Measurements from ENCODE around the gene GNAI1. TPM values are rescaled to one million over a fixed set of nuclear protein-coding genes. Genes with fewer than 3 reads are reported as not detected.
A peak's percentile ranks its signal among the peaks of the same experiment; 100 is the strongest.

GNAI1 gene
- total RNA-seq, 1 experiment from 2014 or later, result 39.4 TPM

GRCh38 chr7:80225361-80225760 is 90.7 kb downstream of the GNAI1 start:
- no peak overlapping the region for H3K4me3 ChIP-seq
- no peaks in the 10 kb centered on the region for H3K36me3 ChIP-seq
- H3K27me3 ChIP-seq, result no peaks in the 10 kb centered on the region
- H3K4me1 ChIP-seq, result no peaks in the 10 kb centered on the region; the same call in 1 of the 2 replicates
- H3K27ac ChIP-seq, result no peak overlapping the region
- H3K9me3 ChIP-seq (replicated peaks), result no peaks in the 10 kb centered on the region
- no peak for DNase-seq

GRCh38 chr7:80226629-80227028 is 92.0 kb downstream of the GNAI1 start:
- H3K27me3 ChIP-seq, result no peaks in the 10 kb centered on the region
- no peaks in the 10 kb centered on the region for H3K9me3 ChIP-seq (replicated peaks)
- DNase-seq, result no peak
- no peaks in the 10 kb centered on the region for H3K36me3 ChIP-seq
- H3K4me3 ChIP-seq, result no peak overlapping the region
- H3K4me1 ChIP-seq, result no peaks in the 10 kb centered on the region; the same call in 1 of the 2 replicates
- no peak overlapping the region for H3K27ac ChIP-seq

GRCh38 chr7:80230327-80230726 is 95.7 kb downstream of the GNAI1 start:
- Histone ChIP-seq H3K27ac (no peak overlapping the region), H3K4me3 (no peak overlapping the region), H3K36me3 (no peaks in the 10 kb centered on the region), H3K27me3 (no peaks in the 10 kb centered on the region), H3K4me1 (no peaks in the 10 kb centered on the region), H3K9me3 (replicated peaks) (no peaks in the 10 kb centered on the region)
- DNase-seq, result no peak

GRCh38 chr7:80231707-80232106 is 97.1 kb downstream of the GNAI1 start:
- Histone ChIP-seq H3K4me3 (no peak overlapping the region), H3K27me3 (no peaks in the 10 kb centered on the region), H3K36me3 (no peaks in the 10 kb centered on the region), H3K9me3 (replicated peaks) (no peaks in the 10 kb centered on the region), H3K27ac (no peak overlapping the region), H3K4me1 (no peaks in the 10 kb centered on the region)
- DNase-seq, result no peak

- Histone ChIP-seq H3K36me3 (no peaks in the 10 kb centered on the region), H3K4me3 (no peak overlapping the region), H3K9me3 (replicated peaks) (no peaks in the 10 kb centered on the region), H3K4me1 (no peaks in the 10 kb centered on the region), H3K27me3 (no peaks in the 10 kb centered on the region), H3K27ac (no peak overlapping the region)
- DNase-seq, result no peak
Measured at GRCh38 chr7:80232979-80233724, 98.5 kb downstream of the GNAI1 start.

GRCh38 chr7:80235334-80235733 is 100.7 kb downstream of the GNAI1 start:
- Histone ChIP-seq H3K4me1 (no peaks in the 10 kb centered on the region), H3K9me3 (replicated peaks) (no peaks in the 10 kb centered on the region), H3K27me3 (no peaks in the 10 kb centered on the region), H3K27ac (no peak overlapping the region), H3K4me3 (no peak overlapping the region), H3K36me3 (no peaks in the 10 kb centered on the region)
- DNase-seq, result no peak

GRCh38 chr7:80236681-80237080 is 102.0 kb downstream of the GNAI1 start:
- DNase-seq, result no peak

GRCh38 chr7:80240265-80241025 is 105.8 kb downstream of the GNAI1 start:
- Histone ChIP-seq H3K27me3 (no peaks in the 10 kb centered on the region), H3K9me3 (replicated peaks) (no peaks in the 10 kb centered on the region), H3K4me1 (no peaks in the 10 kb centered on the region), H3K4me3 (no peak overlapping the region), H3K27ac (no peak overlapping the region), H3K36me3 (no peaks in the 10 kb centered on the region)
- DNase-seq, result no peak

More at GRCh38 chr7:80236681-80237080, 102.0 kb downstream of the GNAI1 start:
- H3K4me1 ChIP-seq, result no peaks in the 10 kb centered on the region
- H3K9me3 ChIP-seq (replicated peaks), result no peaks in the 10 kb centered on the region
- no peaks in the 10 kb centered on the region for H3K27me3 ChIP-seq
- H3K4me3 ChIP-seq, result no peak overlapping the region
- H3K36me3 ChIP-seq, result no peaks in the 10 kb centered on the region
- no peak overlapping the region for H3K27ac ChIP-seq

- no peak for DNase-seq
- H3K4me1 ChIP-seq, result no peaks in the 10 kb centered on the region
- H3K36me3 ChIP-seq, result no peaks in the 10 kb centered on the region
Measured at GRCh38 chr7:80241671-80242070, 107.0 kb downstream of the GNAI1 start.

GRCh38 chr7:80243425-80243824 is 108.8 kb downstream of the GNAI1 start:
- Histone ChIP-seq H3K27me3 (no peaks in the 10 kb centered on the region), H3K4me1 (no peaks in the 10 kb centered on the region), H3K4me3 (no peak overlapping the region), H3K27ac (no peak overlapping the region), H3K9me3 (replicated peaks) (no peaks in the 10 kb centered on the region), H3K36me3 (no peaks in the 10 kb centered on the region)
- no peak for DNase-seq

More at GRCh38 chr7:80241671-80242070, 107.0 kb downstream of the GNAI1 start:
- Histone ChIP-seq H3K27ac (no peak overlapping the region), H3K4me3 (no peak overlapping the region), H3K9me3 (replicated peaks) (no peaks in the 10 kb centered on the region), H3K27me3 (no peaks in the 10 kb centered on the region)

- H3K9me3 ChIP-seq (replicated peaks), result no peaks in the 10 kb centered on the region
- no peaks in the 10 kb centered on the region for H3K27me3 ChIP-seq
- no peak overlapping the region for H3K27ac ChIP-seq
- DNase-seq, result peak in 1 of 2 experiments; percentile 4
- no peaks in the 10 kb centered on the region for H3K36me3 ChIP-seq
- no peak overlapping the region for H3K4me3 ChIP-seq
- H3K4me1 ChIP-seq, result no peaks in the 10 kb centered on the region
Measured at GRCh38 chr7:80244206-80244916, 109.7 kb downstream of the GNAI1 start.

GRCh38 chr7:80247144-80247543 is 112.5 kb downstream of the GNAI1 start:
- no peaks in the 10 kb centered on the region; the same call in 1 of the 2 replicates for H3K9me3 ChIP-seq (replicated peaks)
- no peaks in the 10 kb centered on the region for H3K27me3 ChIP-seq
- no peak overlapping the region for H3K4me3 ChIP-seq
- H3K4me1 ChIP-seq, result no peaks in the 10 kb centered on the region
- no peaks in the 10 kb centered on the region for H3K36me3 ChIP-seq
- H3K27ac ChIP-seq, result no peak overlapping the region
- no peak for DNase-seq

- no peak overlapping the region for H3K27ac ChIP-seq
- no peaks in the 10 kb centered on the region for H3K36me3 ChIP-seq
- H3K27me3 ChIP-seq, result no peaks in the 10 kb centered on the region
- H3K4me3 ChIP-seq, result no peak overlapping the region
- no peaks in the 10 kb centered on the region for H3K4me1 ChIP-seq
- H3K9me3 ChIP-seq (replicated peaks), result no peaks in the 10 kb centered on the region; the same call in 1 of the 2 replicates
- no peak for DNase-seq
Measured at GRCh38 chr7:80247891-80248290, 113.3 kb downstream of the GNAI1 start.

- H3K27me3 ChIP-seq, result no peaks in the 10 kb centered on the region
- no peaks in the 10 kb centered on the region for H3K36me3 ChIP-seq
- DNase-seq, result no peak
- H3K4me3 ChIP-seq, result no peak overlapping the region
- H3K27ac ChIP-seq, result no peak overlapping the region
- no peaks in the 10 kb centered on the region for H3K4me1 ChIP-seq
- H3K9me3 ChIP-seq (replicated peaks), result no peaks in the 10 kb centered on the region; the same call in 1 of the 2 replicates
Measured at GRCh38 chr7:80249184-80249583, 114.6 kb downstream of the GNAI1 start.
